HG02973 (cell line): ENCODE measurements around the gene TCERG1L.

Experiments
- ATAC-seq: cut with Tn5 transposase; IDR thresholded peaks from one replicate; pipeline ENCODE4 v1.9.1; 2021; ENCODE audit warnings: moderate library complexity; ENCODE audit not compliant: unreplicated experiment

TCERG1L gene

DNA sequence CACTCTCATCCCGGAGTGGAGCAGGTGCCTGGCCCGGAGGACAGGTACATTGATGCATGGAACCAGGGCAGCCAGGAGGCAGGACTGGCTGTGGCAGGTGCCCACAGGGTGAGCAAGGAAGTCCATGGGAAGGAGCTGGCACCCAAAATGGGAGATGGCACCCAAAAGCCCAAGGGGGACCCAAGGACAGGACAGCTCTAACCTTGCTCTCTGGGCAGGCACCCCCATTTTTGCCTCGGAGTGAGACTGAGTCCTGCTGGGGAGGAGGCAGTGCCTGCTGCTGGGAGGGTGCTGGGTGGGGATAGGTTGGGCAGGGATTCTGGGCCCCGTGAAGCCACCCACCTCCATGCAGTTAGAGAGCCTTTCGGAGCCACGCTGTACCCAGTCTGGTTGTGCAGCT lies 234.5 kb downstream of the TCERG1L start:
- ATAC-seq, result no peak

DNA sequence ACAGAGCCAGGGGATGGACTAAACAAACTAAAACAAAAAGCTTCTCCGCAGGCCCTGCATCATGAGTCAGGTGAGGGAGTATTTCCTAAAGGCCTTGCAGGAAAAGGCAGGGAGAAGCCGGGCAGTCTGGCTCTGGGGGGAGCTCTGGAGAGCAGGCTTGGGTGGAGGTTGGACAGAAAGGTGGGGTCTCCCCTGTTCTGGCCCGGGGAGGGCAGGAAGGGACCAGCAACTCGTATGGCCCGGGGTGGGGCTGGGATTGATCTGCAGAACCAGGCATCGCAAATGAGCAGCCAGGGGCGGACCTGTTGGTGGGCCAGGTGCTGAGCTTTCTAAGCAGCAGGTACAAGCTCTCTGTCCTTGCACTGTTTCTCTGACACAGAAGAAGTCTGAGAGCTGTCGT lies 235.2 kb downstream of the TCERG1L start:
- no peak for ATAC-seq

DNA sequence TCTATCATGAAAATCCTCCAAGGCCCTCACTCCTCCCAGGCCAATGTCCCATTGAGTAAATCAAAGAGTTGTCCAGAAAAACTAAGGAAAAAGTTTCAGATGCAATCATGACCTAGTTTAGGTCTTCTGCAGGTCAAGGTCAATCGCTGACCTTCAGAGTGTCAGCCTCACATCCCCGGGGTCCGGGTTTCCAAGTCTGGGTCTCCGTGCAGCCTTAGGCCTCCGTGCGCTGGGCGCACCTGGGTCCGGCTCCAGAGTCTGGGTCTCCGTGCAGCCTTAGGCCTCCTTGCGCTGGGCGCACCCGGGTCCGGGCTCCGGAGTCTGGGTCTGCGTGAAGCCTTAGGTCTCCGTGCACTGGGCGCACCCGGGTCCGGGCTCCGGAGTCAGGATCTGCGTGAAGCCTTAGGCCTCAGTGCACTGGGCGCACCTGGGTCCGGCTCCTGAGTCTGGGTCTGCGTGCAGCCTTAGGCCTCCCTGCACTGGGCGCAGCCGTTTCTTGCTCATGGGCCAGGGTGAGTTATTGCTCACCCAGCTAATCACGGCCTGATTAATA lies 236.2 kb downstream of the TCERG1L start:
- no peak for ATAC-seq

DNA sequence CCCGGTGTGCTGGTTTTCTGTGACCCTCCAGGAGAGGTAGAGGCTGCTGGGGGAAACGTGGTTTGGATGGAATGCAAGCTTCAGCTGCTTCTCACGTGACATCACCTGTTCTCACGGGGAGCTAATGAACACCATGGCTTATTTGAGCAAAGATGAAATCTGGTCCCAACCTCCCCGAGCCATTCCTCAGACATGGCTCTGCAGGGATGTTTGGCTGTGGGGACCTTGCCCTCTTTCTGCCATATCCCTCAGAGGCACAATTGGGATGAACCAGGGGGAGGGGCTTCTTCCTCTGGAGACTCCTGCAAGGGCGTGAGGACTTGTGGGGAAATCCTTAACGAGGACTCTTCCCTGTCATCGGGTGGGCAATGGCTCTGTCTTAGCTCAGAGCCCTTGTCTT lies 236.8 kb downstream of the TCERG1L start:
- no peak for ATAC-seq

DNA sequence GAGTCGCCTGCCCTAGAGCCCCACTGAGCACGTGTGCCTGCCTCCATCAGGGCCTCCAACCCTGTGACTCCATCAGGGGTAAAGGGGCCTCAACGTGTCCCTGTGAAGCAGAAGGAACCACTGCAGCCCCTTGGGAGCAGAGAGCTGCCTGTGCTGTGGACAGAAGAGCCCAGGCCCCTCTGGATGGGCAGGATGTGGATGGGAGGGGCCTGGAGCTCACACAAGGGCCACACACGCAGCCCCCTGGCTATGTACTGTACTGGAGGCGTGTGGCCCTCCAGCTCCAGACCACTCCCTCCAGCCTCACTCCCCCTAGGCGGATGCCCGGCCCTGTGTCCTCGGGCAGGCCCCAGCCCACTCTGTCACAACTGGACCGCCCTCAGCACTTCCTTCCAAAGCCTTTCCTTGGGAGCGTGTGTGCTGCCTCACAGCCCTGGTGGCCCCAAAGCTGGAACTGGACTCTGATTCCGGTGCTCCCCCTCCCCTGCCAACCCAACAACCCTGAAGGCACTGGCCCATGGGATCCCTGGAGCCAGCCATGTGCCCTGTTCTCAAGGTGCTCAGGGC lies 238.0 kb downstream of the TCERG1L start:
- ATAC-seq, result no peak

DNA sequence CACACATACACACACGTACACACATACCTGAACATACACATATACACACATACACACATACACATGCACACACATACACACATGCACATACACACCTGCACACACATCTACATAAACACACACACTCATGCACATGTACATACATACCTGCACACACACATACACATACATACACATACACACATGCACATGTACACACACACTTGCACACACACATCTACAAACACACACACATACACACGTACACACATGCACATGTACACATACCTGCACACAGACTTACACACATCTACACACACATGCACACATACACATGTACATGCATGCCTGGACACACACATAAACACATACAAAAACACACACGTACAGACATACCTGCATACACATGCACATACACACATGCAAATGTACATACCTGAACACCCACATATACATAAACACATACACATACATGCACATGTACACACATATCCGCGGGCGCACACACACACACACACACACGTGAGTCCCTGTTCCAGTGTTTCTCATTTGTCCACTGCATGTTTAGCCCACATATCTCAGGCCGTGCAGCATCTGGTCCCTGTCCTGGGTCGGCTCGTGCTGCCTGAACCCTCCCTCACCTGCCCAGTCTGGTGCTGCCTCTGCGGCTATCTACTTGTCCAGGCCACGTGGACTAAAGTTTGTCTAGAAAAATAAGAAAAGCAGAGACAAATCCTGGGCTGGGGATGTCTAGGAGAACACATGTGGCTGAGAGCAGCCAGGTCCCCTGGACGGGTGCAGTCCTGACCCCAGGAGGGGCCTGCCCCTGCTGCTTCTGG lies 238.7 kb downstream of the TCERG1L start:
- ATAC-seq, result no peak

DNA sequence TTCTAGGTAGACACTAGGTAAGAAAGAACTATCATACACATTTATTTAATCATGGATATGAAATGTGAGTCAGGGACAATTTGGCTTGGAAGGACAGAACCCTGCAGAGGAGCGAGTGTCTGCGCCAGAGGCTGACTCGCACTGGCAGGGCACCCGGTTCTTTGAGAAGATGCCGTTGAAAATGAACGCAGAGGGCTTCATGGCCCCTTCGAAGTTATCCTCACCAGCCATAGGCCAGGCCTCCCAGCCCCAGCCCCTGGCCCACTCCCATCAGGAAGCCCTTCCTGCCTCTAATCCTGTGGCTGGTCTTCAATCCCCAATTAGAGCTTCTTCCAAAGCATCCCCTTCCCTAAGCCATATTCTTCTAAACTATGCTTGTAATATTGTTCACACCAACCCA lies 239.8 kb downstream of the TCERG1L start:
- ATAC-seq, result no peak

DNA sequence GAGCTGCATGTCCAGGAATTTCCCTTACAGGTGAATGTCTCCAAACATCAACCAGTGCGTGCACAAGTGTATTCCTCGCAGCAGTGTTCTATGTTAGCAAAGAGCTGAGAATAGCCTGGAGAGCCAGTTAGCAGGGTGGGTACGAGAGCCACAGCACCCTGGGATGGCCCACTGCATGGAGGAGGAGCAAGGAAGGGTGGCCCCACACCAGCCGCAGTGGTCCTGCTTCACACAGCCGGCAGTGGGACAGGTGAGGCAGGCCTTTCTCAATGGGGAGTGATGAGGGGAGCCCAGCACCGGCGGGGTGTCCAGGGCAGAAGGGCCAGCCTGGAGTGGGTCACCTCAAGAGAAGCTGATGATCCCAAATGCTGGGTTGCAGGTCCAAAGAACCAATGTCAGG lies 240.7 kb downstream of the TCERG1L start:
- no peak for ATAC-seq

DNA sequence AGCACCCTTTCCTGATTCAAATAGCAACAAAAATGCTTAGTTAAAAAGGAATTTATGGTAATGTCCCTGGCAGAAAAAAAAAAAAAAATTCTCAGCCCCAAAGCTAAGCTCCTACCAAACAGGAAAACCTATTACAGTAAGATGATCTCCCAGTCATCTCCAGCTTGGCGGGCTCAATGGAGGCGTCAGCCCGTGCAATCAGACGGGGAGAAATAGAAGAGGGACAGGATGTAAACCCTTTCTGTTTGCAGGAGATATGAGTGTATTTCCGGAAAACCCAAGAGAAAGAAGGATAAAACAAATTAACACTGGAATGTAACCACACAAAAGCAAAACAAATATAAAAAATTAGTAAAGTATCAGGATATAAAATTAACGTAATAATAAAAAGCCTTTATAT lies 242.8 kb downstream of the TCERG1L start:
- ATAC-seq, result no peak

DNA sequence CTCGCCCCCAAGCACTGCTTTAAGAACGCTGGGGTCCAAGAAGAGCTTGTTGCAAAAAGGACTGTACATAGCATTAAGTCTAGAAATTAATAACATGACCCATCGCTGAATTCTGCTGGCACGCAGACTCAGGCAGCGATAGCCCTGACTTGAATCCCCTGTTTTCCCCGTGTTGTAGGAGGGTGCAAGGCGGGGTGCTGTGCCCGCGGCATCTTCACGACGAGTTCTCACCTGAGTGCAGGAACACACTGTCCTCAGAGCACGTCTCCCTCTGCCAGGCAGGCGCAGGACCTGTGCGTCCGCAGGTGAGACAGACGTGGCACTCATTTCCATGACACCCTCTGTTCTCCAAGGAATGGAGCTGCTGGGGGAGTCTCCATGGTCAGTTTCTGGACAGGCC lies 243.2 kb downstream of the TCERG1L start:
- ATAC-seq, result no peak

DNA sequence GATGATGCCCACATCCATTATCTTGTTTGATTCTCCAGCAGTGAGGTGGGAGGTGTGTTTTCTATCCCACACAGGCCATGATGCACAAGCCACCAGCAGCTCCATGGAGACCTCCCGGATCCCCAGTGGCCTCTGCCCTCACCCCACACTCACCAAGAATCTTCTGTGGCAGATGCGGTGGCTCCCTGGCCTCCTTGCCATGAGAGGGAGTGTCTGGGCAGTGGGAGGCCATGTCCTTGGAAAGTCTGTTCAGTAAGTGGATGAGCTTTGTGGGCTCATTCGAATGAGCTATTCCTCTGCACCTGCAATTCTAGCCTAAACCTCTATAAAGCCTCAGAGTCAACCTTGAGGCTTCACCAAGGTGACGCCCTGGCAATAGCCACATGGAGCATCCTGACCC lies 243.8 kb downstream of the TCERG1L start:
- ATAC-seq, result no peak

DNA sequence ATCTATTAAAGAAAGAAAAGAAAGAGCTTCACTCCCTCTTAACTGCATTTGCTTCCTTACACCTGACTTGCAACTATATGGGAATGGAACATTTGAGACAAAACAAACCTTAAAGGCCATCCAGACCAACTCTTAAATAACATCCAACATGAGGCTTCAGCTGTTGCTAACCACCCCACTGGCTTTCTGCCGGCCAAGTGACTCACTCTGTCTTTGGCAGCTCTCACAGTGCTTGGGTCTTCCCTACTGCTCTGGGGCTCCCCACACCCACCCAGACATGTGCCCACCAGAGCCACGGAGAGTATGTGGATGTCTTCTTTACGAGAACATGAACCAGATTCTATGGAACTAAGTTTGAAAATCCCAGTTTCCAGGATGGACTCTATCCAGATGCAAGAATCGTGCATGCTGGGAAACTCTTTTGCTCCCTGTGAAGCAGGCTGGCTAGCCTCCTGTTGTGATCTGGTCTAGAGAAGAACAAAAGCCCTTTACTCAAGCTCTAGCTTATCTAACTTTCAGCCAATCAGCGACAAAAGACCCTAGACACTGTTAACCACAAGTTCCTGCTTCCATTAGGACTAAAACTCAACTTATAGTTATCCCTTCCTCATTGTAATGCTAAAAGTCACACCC lies 245.7 kb downstream of the TCERG1L start:
- ATAC-seq, result no peak

DNA sequence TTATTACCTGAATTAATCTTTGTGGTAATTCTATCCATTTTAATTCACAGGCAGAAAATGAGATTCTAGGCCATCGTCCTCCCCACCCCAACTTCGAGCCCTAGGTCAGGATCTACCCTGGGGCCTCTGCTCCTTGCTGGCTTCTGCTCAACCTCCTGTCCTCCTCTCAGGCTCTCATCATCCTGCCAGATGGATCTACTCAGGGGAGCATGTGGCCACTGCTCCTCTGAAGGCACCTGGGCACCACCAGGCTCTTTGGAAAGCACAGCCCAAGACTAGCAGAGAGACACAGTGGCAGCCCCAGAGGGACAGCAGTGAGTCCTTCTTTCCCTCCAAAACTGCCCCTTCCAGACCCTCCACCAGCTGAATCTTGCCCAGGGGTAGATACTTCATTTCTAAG lies 248.2 kb downstream of the TCERG1L start:
- ATAC-seq, result no peak

DNA sequence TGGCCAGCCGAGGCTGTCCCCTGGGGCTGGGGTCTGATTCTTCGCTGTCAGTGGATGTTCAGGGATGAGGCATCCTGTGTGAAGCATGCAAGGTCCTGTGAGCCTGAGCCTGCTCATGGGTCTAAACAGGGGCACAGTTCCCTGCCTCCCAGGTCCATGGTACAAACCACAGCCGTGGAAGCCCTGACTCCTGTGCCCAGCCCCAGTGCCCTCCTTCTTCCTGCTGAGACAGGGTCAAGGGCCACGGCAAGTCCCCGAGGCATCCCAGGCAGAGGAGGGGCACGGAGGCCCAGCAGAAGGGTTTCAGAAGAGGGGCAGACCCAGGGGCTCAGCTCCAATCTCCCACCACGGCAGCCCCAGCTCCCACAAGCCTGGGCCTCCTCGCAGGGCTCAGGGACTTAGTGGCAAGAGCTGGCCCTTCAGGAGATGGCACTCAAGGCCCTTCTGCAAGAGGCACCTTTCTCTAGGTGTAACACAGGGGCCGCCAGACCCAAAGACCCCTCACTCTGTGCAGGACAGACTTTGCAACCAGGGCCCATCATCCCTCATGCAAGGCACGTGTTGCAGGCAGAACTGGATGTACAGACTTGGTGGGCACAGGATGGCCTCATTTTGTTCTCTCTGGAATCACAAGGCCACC lies 248.8 kb downstream of the TCERG1L start:
- ATAC-seq, result no peak

DNA sequence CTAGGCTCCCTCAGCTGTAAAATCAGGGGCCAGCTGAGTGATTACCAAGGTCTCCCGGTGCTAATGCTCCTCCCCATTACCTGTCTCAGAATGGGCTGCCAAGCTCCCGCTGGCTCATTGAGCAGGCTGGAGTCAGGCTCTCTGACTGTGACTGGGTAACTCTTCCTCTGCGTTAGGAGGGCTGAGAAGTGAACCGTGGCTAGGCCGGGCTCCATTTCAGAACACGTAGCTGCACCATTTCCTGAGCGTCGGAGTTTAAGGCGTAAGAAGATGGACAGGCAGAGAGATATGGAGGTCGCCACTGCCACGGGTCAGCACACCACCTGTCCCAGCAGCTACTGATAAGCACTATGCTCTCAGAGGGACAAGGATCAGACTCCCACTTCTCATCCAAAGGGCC lies 250.3 kb downstream of the TCERG1L start:
- ATAC-seq, result no peak

DNA sequence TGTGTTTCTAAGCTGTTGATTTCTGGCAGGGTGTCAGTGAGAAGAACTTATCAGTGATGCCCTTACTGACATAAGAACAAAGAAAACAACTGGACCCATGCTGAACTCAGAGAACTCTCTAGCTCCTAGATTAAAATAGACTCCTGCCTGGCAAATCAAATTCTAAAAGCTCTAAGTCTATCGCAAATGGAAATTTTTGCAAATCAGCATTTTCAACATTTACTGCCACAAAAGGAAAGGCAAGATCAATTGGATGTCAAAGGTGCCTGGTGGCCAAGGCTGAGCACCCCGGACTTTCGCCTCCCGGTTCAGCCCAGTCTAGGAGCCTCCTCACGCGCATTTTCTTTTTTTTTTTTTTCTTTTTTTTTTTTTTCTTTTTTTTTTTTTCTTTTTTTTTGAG lies 251.6 kb downstream of the TCERG1L start:
- ATAC-seq, result no peak

DNA sequence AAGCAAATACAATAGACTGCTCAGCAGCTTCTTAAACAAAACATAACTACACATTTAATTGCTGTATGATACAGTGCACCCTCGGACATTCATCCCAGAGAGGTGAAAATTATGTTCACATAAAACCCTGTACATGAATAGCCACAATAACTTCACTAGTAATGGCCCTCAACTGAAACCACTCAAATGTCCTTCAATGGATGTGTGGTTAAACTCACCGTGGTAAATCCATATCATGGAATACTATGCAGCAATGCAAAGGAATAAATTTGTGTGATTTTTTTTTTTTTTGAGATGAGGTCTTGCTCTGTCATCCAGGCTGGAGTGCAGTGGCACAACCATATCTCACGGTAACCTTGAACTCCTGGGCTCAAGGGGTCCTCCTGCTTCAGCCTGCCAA lies 252.7 kb downstream of the TCERG1L start:
- ATAC-seq, result no peak

DNA sequence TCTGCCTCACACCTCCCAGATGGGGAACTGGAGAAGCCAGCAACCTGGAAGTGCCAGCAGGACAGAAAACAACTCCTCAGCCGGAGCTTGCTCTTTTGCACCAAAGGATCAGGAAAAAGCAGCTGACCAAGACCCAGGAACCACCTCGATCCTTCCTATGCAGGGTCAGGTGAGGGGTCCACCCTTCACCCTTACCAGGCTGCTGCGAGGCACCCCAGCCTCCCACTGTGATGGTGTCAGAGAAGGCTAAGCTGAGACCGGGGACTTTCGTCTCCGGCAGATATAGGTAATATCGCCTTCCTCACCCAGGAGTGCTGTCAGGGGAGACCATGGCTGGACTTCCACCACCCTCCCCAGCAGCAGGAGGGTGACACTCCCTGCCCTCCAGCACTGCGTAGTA lies 254.7 kb downstream of the TCERG1L start:
- ATAC-seq, result no peak

DNA sequence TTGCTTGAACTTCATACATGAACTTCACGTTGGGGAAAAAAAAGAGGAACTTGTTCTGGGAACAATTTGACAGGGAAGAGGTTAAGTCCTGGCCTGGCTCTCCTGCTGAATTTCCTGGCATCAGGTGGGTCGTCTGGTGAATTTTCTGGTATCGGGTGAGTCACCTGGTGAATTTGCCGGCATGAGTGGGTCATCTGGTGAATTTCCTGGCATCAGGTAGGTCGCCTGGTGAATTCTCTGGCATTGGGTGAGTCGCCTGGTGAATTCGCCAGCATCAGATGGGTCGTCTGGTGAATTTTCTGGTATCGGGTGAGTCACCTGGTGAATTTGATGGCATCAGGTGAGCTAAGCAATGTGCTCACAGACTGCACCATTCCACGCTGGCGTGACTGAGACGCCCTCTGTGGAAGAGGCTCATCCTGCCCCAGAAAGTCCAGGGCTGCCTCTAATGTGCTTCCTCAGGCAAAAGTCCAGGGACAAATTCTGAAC lies 255.4 kb downstream of the TCERG1L start:
- ATAC-seq, result no peak

DNA sequence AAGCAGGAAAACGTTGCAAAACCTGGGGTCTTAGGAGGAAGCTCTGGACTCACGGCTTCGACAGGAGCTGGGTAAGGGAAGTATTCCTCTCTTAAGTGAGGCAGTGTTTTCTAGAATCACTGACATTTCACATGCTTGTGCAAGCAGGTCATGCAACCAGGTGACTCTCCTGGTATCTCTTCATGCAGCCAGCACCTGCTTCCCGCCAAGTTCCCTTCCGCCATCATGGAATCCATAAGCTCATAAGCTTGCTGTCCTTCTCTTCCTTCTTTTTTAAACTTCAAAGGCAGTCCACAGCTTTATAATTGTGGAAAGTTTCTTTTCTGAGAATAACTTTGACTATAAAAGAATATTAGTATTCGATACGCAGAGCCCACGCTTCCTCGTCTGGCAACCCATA lies 256.1 kb downstream of the TCERG1L start:
- ATAC-seq, result no peak

DNA sequence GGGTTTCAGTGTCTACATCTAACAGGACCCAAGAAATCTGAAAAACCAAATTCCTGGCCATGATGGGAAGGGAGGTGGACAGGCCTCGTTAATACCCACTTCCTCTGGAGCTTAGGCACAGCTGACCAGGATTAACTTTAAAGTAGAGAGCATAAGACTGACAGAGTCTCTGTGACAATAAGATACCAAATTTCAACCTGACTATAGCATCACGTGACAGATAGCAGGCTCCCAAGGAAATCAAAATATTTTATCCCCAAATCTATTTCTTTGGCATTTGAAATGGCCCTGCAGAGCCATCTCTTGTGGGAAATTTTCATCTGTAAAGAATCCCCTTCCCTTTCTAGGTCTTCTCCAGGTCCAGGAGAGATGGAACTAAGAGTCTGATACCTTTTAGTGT lies 258.3 kb downstream of the TCERG1L start:
- ATAC-seq, result no peak
